Endothelial cell of umbilical vein (primary cell): ENCODE measurements around the gene LCMT1. TPM values are rescaled to one million over a fixed set of nuclear protein-coding genes. Genes with fewer than 3 reads are reported as not detected.

Experiments used
- BruUV-seq: library from RNA; stranded (reverse); fragments of 400-500 nt; replicated peaks from 2 replicates; lab custom pipeline; 2021; lab: Mats Ljungman, UMichigan
- CTCF ChIA-PET: fragments of 300-600, 350-600 bp; sonication (Branson Sonifier 250); formaldehyde crosslinking; loops from one replicate; lab custom pipeline; 2021; ENCODE audit warnings: antibody characterized with exemption, inconsistent platforms; lab: Charles Lee
- POLR2A ChIA-PET: fragments of 300-600, 350-600 bp; sonication (Branson Sonifier 250); formaldehyde crosslinking; loops from one replicate; lab custom pipeline; 2021; ENCODE audit warnings: antibody characterized with exemption, inconsistent platforms; lab: Charles Lee
- DNase-seq: peaks from one replicate; pipeline ENCODE4 v3.0.0-alpha.2; 2011; ENCODE audit warnings: low read depth, low spot score
- FAIRE-seq: peaks from 2 replicates; lab custom pipeline; 2011; peaks lifted over from hg19 to GRCh38; lab: Jason Lieb, UNC
- H2AFZ ChIP-seq: 2 replicates; pipeline ENCODE4 v1.6.0; 2012; ENCODE audit warnings: low read depth, low read length, control low read depth, inconsistent platforms
- H3K27ac ChIP-seq: 2 replicates; pipeline ENCODE4 v1.5.1; 2011; ENCODE audit warnings: low read depth, mild to moderate bottlenecking, control low read depth, low read length, moderate library complexity; ENCODE audit not compliant: insufficient read depth
- H3K27me3 ChIP-seq, 2 experiments: 2 replicates each; pipeline versions ENCODE4 v1.6.0 to v1.6.1; 2011; ENCODE audit warnings: low read length in 2 of 2, mixed read lengths in 1 of 2; ENCODE audit not compliant: control insufficient read depth in 2 of 2, insufficient read depth in 2 of 2
- H3K36me3 ChIP-seq, 2 experiments: 2 replicates in 1 of 2; 3 replicates in 1 of 2; pipeline ENCODE4 v1.5.1; 2011; ENCODE audit warnings: low read length in 2 of 2, mild to moderate bottlenecking in 1 of 2, moderate library complexity in 1 of 2; ENCODE audit not compliant: control insufficient read depth in 2 of 2, insufficient read depth in 2 of 2; ENCODE audit errors: extremely low read depth in 1 of 2
- H3K4me1 ChIP-seq: 3 replicates; pipeline ENCODE4 v1.5.1; 2011; ENCODE audit warnings: mild to moderate bottlenecking, low read length; ENCODE audit not compliant: control insufficient read depth, insufficient read depth; ENCODE audit errors: extremely low read depth
- H3K4me2 ChIP-seq: 2 replicates; pipeline ENCODE4 v1.6.1; 2011; ENCODE audit warnings: low read length, control low read depth, mixed read lengths; ENCODE audit not compliant: insufficient read depth
- H3K4me3 ChIP-seq, 3 experiments: fragments of 200-600 bp in 1 of 3; sonication (generic), shearing (Covaris generic) in 1 of 3; replicated peaks in 1 of 3; 2 replicates each; pipeline ENCODE4 v1.5.1; 2011 to 2016; ENCODE audit warnings: control low read depth in 3 of 3, low read length in 3 of 3, mild to moderate bottlenecking in 2 of 3, inconsistent platforms in 1 of 3, low read depth in 1 of 3, moderate library complexity in 1 of 3; ENCODE audit not compliant: insufficient read depth in 1 of 3
- H3K79me2 ChIP-seq: 2 replicates; pipeline ENCODE4 v1.6.0; 2012; ENCODE audit warnings: low read length, inconsistent platforms; ENCODE audit not compliant: control insufficient read depth, insufficient read depth
- H3K9ac ChIP-seq: replicated peaks from 2 replicates; pipeline ENCODE3; 2011; ENCODE audit warnings: low read length, control low read depth; ENCODE audit not compliant: insufficient read depth; ENCODE audit errors: extremely low read depth
- H3K9me1 ChIP-seq: replicated peaks from 3 replicates; pipeline ENCODE4 v1.6.0; 2011; ENCODE audit warnings: mild to moderate bottlenecking, low read length; ENCODE audit not compliant: control insufficient read depth, insufficient read depth; ENCODE audit errors: extremely low read depth
- H3K9me3 ChIP-seq: replicated peaks from 2 replicates; pipeline ENCODE4 v1.5.1; 2012; ENCODE audit warnings: low read length, inconsistent platforms; ENCODE audit not compliant: control insufficient read depth, insufficient read depth
- H4K20me1 ChIP-seq: replicated peaks from 2 replicates; pipeline ENCODE3; 2011; ENCODE audit warnings: mild to moderate bottlenecking, low read length; ENCODE audit not compliant: control insufficient read depth, insufficient read depth; ENCODE audit errors: extremely low read depth
- CTCF ChIP-seq, 2 donors: IDR thresholded peaks; 1 replicate in 1 of 2; 2 replicates in 1 of 2; pipeline ENCODE4 v1.5.1; 2011; ENCODE audit warnings: low read length in 2 of 2, mild to moderate bottlenecking in 2 of 2, moderate library complexity in 2 of 2, control low read depth in 1 of 2, inconsistent platforms in 1 of 2, low read depth in 1 of 2; ENCODE audit not compliant: insufficient read depth in 1 of 2; ENCODE audit errors: extremely low read depth in 1 of 2
- EZH2 ChIP-seq: IDR thresholded peaks from 2 replicates; pipeline ENCODE4 v1.6.1; 2012; ENCODE audit warnings: borderline replicate concordance, low read depth, mild to moderate bottlenecking, moderate library complexity, low read length, inconsistent platforms; ENCODE audit not compliant: severe bottlenecking
- FOS ChIP-seq: IDR thresholded peaks from 2 replicates; pipeline ENCODE4 v1.6.1; 2011; ENCODE audit warnings: mild to moderate bottlenecking, low read length, moderate library complexity, borderline replicate concordance; ENCODE audit not compliant: insufficient read depth
- GATA2 ChIP-seq: IDR thresholded peaks from 2 replicates; pipeline ENCODE4 v1.7.0; 2011; ENCODE audit warnings: low read depth, mild to moderate bottlenecking, moderate library complexity, mixed read lengths, low read length; ENCODE audit not compliant: insufficient read length, insufficient read depth
- JUN ChIP-seq: IDR thresholded peaks from 2 replicates; pipeline ENCODE4 v1.6.1; 2011; ENCODE audit warnings: borderline replicate concordance, low read depth; ENCODE audit not compliant: insufficient read length, insufficient read depth
- MAX ChIP-seq: IDR thresholded peaks from 2 replicates; pipeline ENCODE4 v1.6.1; 2011; ENCODE audit not compliant: insufficient read depth, insufficient read length
- MYC ChIP-seq: IDR thresholded peaks from one replicate; pipeline ENCODE4 v1.6.1; 2011; ENCODE audit warnings: mild to moderate bottlenecking, low read depth, low read length
- POLR2A ChIP-seq: IDR thresholded peaks from 2 replicates; pipeline ENCODE4 v1.6.1; 2012; ENCODE audit warnings: low read depth, mild to moderate bottlenecking, control low read depth, low read length
- POLR2AphosphoS5 ChIP-seq: IDR thresholded peaks from 2 replicates; pipeline ENCODE4 v1.6.1; 2012; ENCODE audit warnings: low read depth, mild to moderate bottlenecking, control low read depth, low read length, moderate library complexity; ENCODE audit not compliant: insufficient read depth
- dilution Hi-C: fragments of 300-500 bp; cut with MboI; formaldehyde crosslinking; loops from one replicate; pipeline ENCODE4 v1.15.0; 2019; ENCODE audit warnings: low sequenced_read_pairs; ENCODE audit not compliant: extremely low pct_ligation_motif_present
- intact Hi-C: fragments of 100-400 bp; cut with micrococcal nuclease; formaldehyde crosslinking; loops from one replicate; pipeline ENCODE4 v1.10.0; 2022
- polyA plus RNA-seq, 4 experiments: library from polyadenylated mRNA; depleted of rRNA in 3 of 4; stranded (reverse) in 3 of 4; unstranded in 1 of 4; fragments of >200 nt; gene quantifications; 2 replicates each; pipeline versions ENCODE4 v1.2.1 to v1.2.3, GENCODE V29; 2011 to 2012; ENCODE audit warnings: missing spikeins in 1 of 4
- total RNA-seq: library from RNA; stranded (reverse); gene quantifications from 2 replicates; pipeline ENCODE4 v1.2.3, GENCODE V29; 2021

Gene LCMT1
- total and polyA plus RNA-seq, 2 donors (not counting 3 experiments of a cell fraction or from before 2014, with no cell fraction given) = 23.5 to 36.2 TPM

GRCh38 chr16:25106567-25107465 lies 4.7 kb upstream of the LCMT1 start:
- Histone ChIP-seq H2AFZ (peak overlapping the region; percentile 84), H3K4me2 (peak overlapping the region; percentile 68), H4K20me1 (no peaks in the 10 kb centered on the region), H3K9ac (peak overlapping the region; percentile 83), H3K9me1 (no peaks in the 10 kb centered on the region), H3K36me3 (no peaks in the 10 kb centered on the region), H3K4me3 (peak overlapping the region; percentile 21 to 59 (median 52)), H3K9me3 (no peaks in the 10 kb centered on the region), H3K79me2 (peaks cover 2% of the 10 kb centered on the region), H3K4me1 (peaks cover 24% of the 10 kb centered on the region), H3K27me3 (no peaks in the 10 kb centered on the region), H3K27ac (peak overlapping the region; percentile 56)
- TF ChIP-seq FOS (no peak), POLR2A (peak; percentile 78), CTCF (IDR thresholded peaks at IDR 0.05; ENCODE audit: extremely low read depth in 1 of 2, insufficient read depth in 1 of 2, low read depth in 1 of 2, low read length in 2 of 2) (peak in 1 of 2 donors; percentile 4), GATA2 (no peak), MYC (no peak), POLR2AphosphoS5 (peak; percentile 86), MAX (no peak), JUN (no peak), EZH2 (no peak)
- POLR2A ChIA-PET = no interaction called here
- CTCF ChIA-PET = interaction anchor here (1.4 to 1.6 kb wide), 2 partner anchors 118 to 127 kb away, joined by 3 to 9 read pairs; no protein-coding TSS in a partner anchor
- DNase-seq (peak; percentile 89), FAIRE-seq (peak; percentile 93)
- BruUV-seq = TSS peak; percentile 75
- intact Hi-C loops (loop anchor here (2.0 kb wide), 3 partner anchors 40 to 120 kb away; no protein-coding TSS in a partner anchor), dilution Hi-C loops (no loop called here)
